Stimulated activated CD4-positive, alpha-beta T cell treated with anti-CD3 and anti-CD28 coated beads, Interleukin-1b, Interleukin-23, amount 100 ng/mL, for 1 hour (primary cell): ENCODE data around the gene ZCRB1.
"Not testable (repeated sequence)": the region's sequence is repeated elsewhere in the genome, so short reads cannot be mapped to it uniquely, and the experiment has no call there.

Experiments used
- DNase-seq, 2 donors: peaks; one replicate each; pipeline ENCODE4 v3.0.0-alpha.2; 2020; ENCODE audit warnings: low read depth in 2 of 2

ZCRB1 gene

DNA sequence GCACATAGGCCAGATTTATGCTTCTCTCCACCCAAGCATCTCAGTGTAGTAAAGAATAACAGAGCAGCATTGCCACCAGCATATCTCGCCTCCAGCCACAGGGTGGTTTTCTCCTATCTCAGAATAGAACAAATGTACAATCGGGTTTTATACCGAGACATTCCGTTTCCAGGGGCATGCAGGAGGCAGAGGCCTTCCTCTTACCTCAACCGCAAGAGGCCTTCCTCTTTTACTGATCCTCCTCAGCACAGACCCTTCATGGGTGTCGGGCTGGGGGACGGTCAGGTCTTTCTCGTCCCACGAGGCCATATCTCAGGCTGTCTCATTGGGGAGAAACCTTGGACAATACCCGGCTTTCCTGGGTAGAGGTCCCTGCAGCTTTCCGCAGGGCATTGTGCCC, 4.2 kb upstream of the ZCRB1 start:
- not testable (repeated sequence) for DNase-seq

DNA sequence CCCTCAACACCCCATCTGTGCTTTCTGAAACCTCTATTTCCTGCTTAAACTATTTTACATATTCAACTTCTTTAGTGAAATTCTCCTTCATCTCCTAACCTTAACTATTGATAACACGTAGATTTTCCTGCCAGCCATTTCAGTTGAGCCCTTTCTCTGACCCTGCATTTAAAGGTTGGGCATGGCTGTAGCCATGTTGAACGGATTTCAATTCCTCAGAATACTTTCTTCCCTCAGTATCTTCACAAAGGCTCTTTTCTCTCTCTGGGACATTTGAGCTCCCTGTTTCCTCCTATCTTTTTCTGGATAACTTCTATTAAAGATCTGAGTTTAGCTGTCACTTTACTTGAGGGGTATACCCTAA, 1.3 kb upstream of the ZCRB1 start:
- DNase-seq, result no peak

DNA sequence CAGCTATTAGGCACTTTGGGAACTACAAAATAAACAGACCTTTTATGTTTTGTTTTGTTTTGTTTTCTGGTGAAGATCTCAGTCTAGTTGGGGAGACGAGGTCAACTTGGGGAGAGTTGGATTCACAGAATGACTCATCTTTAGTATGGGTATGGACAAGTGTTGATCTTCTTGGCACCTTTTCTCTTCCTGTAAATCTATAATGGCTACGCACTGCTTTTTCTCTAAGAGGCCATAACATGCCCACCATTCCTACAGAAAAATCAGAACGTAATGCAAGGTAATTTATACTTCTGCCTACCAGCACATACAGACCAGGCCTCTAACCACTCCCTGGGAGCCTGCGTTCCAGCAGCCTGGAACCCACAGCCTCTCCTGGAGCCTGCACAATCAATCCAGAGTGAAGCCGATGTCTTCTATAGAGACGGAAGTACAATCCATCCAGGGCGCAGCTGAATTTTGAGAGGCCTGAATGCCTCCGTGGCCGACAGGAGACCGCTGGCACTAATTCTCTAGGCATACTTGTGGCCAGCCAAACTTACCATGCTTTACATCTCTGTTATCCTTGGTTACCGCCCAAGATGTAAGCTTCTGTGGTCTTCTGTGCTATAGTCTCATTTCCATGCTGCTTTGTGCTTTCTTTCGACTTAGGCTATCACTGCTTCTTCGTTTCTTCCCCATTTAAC, 790 bp upstream of the ZCRB1 start:
- no peak for DNase-seq

DNA sequence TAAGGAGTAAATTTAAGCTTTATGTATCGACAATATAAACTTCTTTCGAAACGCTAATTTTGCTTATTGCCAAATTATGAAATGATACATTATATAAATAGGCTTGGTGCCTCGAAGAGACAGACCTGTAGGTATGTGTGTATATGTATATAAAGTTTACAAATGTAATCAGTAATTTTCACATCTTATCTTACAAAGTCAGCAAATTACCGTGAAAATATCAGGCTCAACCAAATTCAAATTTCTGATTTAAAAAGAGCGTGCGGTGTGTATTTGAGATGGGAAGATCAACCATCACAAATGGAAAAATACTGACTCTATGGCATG, 605 bp downstream of the ZCRB1 start:
- DNase-seq, result no peak

DNA sequence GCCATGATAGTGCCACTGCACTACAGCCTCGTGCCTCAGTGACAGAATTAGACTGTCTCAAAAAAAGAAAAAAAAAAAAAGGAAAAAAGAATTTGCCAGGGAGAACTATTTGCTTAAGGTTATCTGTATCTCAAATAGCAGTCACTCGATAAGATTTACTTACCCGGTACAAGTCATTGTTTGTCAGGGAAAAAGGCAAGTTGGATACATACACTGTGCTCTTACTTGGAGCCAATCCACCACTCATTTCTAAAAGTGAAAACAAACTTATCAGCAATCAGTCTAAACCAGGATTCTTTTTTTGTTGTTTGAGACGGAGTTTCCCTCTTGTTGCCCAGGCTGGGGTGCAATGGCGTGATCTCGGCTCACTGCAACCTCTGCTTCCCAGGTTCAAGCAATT, 2.0 kb downstream of the ZCRB1 start:
- no peak for DNase-seq

DNA sequence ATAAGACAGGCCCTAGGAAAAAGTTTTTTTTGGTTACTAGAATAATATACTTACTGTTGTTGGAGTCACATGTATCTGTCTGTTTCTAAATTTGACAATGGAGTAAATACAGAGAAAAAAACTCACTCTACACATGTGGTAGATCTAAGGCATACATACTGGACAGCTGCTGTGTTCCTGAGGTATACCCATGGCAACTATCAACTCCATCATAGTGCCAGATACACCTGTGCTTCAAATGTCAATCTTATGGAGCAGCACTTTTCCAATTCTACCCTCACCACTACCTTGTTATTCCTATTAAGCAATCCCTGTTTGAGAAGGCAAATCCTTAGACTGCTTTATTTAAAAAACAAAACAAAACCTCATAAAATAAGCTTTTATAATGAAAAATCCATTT, 3.3 kb downstream of the ZCRB1 start:
- DNase-seq, result no peak

DNA sequence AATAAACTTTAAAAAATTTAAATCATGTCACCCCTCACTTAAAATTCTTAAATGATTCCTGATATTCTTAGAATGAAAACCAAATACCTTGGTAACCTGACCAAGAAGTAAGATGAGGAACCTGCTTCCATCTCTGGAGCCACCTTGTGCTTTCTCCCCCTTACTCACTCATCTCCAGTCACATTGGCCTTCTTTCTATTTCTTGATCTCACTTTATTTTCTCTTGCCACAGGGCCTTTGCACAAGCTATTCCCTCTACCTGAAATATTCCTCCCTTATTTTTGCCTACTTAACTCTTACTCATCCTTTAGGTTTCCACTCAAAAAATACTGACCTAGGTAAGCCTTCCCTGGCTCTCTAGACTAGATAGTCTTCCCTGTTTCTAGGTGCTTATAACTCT, 5.1 kb downstream of the ZCRB1 start:
- no peak for DNase-seq

DNA sequence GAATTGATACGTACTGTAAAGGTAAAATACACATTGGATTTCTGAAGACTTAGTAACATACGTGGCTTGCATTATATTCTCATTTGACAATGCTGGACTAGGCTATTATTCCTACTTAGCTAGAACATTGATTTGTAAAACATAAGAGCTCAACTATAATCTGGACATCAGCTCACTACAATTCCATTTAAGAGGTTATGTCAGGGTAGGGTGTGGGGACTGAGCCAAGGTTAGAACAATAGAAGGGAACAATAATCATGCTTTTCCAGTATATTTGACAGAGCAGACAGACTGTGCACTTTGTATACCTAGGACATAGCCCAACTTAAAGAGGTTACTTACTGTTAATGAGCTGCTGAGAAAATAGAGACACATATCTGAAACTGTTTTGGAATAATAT, 10.8 kb downstream of the ZCRB1 start:
- DNase-seq, result no peak

DNA sequence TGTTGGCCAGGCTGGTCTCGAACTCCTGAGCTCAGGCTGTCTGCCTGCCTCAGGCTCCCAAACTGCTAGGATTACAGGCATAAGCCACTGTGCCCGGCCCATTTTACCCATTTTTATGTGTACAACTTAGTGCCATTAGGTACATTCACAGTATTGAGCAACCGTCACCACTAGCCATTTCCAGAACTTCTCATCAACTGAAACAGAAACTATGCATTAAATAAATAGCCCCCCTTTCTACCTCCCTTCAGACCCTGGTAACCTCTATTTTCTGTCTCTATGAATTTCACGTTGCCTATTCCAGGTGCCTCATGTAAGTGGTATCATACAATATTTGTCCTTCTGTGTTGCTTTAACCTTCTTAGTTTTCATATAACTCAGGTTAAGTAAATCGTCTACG, 15.9 kb downstream of the ZCRB1 start:
- DNase-seq, result no peak

DNA sequence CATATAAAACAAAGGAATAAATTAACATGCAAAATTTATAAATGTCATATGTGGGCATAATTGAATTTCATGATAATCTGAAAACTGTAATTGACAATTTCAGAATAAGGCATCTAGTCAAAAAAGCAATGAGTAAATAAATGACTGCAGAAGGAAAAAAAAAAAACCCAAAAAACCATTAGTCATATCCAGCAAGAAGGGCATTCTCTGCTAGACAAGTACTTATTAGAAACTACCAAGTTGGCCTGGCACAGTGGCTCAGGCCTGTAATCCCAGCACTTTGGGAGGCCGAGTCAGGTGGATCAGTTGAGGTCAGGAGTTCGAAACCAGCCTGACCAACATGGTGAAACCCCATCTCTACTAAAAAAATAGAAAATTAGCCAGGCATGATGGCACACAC, 17.5 kb downstream of the ZCRB1 start:
- DNase-seq, result no peak

DNA sequence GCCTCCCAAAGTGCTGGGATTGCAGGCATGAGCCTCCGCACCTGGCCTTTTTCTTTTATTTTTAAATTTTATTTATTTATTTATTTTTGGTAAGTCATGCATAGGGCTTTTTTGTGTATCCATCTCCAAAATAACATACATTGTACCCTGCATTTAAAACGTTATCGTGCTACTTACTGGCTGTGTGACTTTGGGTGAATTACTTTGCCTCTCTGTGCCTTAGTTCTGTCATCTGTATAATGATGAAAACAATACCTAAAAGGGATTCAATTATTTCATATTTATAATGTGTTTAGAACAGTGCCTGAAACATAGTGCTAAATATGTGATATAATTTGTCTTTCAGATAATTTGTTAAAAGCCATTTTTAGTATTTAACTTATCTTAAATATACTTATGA, 19.6 kb downstream of the ZCRB1 start:
- DNase-seq, result no peak

DNA sequence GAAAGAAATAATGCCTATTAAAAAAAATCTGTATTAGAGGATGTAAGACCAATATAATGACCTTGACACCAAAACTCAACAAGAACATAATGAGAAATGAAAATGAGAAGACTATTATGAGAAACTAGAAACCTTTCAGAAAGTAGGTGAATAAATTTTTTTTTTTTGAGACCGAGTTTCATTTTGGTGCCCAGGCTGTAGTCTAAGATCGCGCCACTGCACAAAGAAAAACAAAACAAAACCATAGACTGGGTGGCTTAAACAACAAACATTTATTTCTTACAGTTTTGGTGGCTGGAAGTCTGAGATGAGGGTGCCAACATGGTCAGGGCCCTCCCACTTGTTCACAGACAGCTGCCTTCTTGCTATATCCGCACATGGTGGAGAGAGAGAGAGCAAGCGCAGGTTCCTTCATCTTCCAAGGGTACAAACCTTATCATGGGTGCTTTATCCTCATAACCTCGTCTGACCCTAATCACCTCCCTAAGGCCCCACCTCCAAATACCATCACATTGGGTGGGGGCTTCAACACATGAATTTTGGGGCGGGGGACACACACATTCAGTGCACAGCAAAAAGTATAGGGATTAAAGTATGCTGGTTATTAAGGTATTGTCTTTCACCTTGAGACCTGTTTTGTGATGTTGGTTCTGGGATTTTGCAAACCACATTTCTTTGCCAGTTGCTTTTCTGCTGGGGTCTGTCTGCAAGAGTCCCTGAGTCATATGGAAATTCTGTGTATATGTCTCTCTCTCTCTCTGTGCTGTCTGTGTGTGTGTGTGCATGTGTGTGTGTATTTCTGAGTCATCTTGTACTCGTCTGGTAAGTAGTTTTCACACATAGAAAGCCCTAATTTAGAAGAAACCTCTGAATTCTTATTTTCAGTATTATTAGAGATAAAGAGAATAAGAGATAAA, 26.2 kb downstream of the ZCRB1 start:
- peak in 1 of 2 donors; percentile 54 for DNase-seq

DNA sequence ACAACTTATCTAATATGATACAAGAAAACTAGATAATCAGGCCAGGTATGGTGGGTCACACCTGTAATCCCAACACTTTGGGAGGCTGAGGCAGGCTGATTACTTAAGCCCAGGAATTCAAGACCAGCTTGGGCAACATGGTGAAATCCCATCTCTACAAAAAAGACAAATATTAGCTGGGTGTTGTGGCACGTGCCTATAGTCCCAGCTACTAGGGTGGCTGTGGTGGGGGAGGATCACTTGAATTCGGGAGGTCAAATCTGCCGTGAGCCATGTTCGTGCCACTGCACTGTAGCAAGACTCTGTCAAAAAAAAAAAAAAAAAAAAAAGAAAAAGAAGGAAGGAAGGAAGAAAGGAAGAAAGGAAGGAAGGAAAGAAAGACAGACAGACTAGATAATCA, 27.0 kb downstream of the ZCRB1 start:
- no peak for DNase-seq

DNA sequence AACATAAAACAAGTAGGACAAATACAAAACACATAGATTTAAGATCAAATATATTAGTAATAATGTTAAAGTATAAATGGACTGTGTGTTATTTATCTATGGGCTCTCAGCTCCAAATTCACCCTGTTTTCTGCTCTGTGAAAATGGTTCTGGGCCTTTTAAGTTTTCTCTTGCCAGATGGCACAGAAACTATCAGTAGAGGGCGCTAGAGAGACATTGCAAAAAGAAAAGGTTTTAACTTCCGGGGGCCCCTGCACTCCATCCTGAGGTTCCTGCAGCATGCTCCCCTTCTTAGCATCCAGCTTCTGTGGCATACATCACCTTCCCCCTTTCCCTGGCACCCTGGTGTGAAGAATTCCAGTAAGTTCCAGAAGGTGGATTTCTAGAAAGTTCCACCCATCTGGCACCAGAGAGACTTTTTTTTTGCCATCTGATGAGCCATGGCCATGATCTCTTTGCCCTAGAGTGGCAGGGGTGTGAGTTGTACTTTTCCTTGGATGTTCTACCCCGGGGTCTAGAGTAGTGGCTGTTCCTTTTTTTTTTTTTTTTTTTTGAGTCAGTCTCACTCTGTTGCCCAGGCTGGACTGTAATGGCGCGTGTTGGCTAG, 29.3 kb downstream of the ZCRB1 start:
- DNase-seq, result no peak

DNA sequence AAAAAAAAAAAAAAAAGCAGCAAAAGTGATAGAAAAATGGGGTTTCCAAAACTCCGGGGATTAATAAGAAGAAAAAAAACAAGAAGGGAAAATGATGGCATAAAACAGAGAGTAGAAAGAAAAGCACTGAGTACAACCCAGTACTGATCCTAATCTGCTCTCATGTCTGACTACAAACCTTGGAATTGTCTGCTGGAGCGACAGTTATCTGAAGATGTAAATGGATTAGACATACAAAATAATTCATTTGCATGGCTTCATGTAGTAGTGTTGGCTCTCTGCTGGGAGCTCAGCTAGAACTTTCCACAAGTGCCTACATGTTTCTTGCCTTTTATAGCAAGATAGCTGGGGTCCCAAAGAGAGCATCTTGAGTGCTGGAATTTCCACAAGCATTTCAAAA, 34.2 kb downstream of the ZCRB1 start:
- DNase-seq, result no peak

DNA sequence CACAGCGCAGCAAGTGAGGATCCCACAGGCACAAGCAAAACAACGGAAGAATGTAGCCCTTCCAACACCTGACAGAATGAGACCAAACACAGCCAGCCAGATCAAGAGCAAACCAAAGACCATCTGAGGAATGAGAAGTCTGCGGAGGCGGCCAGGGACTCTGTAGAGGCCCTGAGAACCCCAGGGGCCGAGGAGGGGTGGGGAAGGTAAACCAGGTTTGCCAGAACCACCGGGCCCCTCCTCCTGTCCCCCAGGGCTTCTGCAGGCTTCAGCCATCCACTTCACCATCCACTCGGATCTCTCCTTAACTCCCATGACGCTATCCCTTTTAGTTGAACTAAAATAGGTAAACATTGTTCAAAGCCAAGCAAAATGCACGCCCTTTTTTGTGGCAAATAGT, 37.4 kb downstream of the ZCRB1 start:
- no peak for DNase-seq

DNA sequence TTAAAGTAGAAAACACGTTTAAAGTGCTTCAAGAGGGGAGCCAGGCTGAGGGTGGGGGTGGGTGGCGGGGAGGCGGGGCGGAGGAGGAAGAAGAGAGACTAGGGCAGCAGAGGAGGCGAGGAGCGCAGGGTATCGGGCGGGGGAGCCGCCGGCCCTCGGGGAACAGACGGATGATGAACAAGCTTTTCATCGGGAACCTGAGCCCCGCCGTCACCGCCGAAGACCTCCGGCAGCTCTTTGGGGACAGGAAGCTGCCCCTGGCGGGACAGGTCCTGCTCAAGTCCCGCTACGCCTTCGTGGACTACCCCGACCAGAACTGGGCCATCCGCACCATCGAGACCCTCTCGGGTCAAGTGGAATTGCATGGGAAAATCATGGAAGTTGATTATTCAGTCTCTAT, 39.2 kb downstream of the ZCRB1 start:
- no peak for DNase-seq

DNA sequence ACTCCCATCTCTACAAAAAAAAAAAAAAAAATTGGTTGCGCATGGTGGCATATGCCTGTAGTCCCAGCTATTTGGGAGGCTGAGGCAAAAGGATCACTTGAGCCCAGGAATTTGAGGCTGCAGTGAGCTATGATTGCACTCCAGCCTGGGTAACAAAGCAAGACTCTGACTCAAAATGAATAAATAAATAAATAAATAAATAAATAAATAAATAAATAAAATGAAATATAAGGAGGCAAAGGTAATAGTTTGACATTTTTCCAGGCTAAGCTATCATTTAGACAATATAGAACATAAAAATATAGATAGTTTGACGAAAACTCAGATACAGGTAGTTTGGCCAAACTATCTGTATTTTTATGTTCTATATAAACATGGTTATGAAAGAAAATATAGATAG, 40.5 kb downstream of the ZCRB1 start:
- no peak for DNase-seq

DNA sequence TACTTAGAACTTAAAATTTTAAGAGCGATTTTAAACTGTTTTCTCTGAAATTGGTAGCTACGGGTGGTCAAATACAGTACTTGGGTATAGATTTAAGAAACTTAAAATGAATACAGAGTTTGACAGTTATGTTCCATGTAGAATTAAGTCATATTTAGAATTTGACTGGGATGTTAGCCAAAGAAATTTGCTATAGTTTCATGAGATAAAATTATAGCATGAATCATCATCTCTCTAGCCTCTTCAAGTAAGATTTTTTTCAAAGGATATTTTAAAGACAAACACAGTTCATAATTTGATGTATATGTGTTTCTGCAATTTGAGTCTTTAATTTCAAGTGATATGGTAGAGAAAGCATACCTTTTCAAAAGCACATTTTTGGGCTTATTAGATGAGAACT, 41.0 kb downstream of the ZCRB1 start:
- no peak for DNase-seq

DNA sequence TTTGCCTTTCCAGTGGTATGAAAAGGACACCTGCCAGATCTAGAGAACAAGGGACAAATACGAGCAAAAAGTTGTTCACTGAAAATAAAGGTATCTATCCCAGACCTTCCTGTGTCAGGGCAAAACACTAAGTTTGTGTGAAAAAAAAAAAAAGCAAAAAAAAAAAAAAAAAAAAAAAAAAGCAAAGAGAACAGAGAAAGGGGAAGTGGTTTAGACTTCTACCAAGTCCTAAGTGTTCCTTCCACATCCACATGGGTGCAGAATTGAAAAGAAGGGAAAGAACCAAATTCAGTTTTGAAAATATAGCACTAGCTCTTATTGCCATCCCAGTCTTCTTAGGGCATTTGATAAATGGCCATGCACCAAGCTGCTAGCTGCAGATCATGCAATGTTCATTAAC, 41.7 kb downstream of the ZCRB1 start:
- DNase-seq, result no peak

DNA sequence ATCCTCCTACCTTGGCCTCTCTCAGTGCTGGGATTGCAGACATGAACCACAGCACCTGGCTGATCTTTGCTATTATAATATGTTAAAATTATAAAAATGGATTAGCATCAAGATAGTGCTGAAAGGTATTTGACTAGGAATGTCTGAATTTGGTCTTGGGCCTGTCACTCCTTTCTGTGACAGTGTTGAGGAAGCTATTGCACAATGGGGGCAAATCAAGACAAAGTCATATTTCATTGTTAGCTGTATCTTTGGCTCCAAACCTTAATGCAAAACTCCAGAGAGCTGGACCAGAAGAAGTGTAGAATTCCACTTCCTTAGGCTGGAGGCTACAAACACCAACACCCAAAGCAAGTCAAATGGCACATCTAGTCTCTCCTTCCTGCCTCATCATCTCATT, 42.2 kb downstream of the ZCRB1 start:
- DNase-seq, result no peak

DNA sequence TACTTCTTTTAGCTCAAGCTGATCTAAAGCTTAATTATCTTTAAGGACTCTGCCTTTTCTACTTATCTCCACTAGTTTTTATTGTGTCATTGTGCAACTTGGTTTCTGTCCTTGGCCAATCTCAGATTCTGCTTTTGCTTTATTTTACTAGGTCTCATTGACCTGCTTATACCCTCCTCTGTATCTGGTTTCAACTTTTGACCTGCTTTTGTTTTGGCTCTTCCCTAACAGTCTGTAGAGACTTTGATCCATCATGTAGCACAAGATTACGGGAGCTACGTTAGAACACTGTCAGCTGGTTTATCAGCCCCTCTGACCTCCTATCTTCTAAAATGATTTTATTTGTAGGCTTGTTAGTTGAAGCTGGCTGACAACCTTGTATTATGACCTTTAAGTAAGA, 43.6 kb downstream of the ZCRB1 start:
- no peak for DNase-seq

DNA sequence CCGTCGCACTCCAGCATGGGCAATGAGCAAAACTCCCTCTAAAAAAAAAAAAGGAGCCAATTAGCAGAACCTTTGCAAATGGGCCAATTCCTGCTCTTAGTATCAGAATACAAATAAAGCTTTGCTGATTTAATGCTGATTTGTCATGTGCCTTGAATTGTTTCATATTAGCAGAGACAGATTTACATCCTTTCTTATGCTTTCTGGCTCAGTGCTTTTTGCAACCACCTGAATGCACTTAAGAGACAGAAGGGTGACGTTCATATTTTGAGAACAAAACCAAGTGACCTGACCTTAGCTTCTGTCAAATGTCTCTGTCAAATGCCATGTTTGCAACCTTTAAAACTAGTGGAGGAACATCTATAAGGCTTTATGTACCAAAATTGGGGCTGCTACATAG, 44.0 kb downstream of the ZCRB1 start:
- DNase-seq, result no peak
